Activated naive CD4-positive, alpha-beta T cell treated with anti-CD3 and anti-CD28 coated beads, Interleukin-2, amount 10 ng/mL, durations not matched to agents 7 days and 5 days (primary cell): ENCODE results near the gene NCL.

Source experiments
- CTCF ChIA-PET: fragments of 350-600 bp; sonication (Branson Sonifier 250); formaldehyde crosslinking; loops from one replicate; lab custom pipeline; 2021; ENCODE audit warnings: antibody characterized with exemption; lab: Charles Lee
- DNase-seq: peaks from one replicate; pipeline ENCODE4 v3.0.0-alpha.2; 2020
- H3K27ac Mint-ChIP-seq: one replicate; pipeline ENCODE4 v1.8.0; 2021; ENCODE audit warnings: mild to moderate bottlenecking, moderate library complexity, mixed read lengths
- H3K27me3 Mint-ChIP-seq: one replicate; pipeline ENCODE4 v1.8.0; 2021; ENCODE audit warnings: mild to moderate bottlenecking, mixed read lengths
- H3K36me3 Mint-ChIP-seq: one replicate; pipeline ENCODE4 v1.8.0; 2021; ENCODE audit warnings: mixed read lengths
- H3K4me1 Mint-ChIP-seq: one replicate; pipeline ENCODE4 v1.8.0; 2021; ENCODE audit warnings: mixed read lengths
- H3K4me3 Mint-ChIP-seq: one replicate; pipeline ENCODE4 v1.8.0; 2021; ENCODE audit warnings: mild to moderate bottlenecking, moderate library complexity, mixed read lengths
- H3K9me3 Mint-ChIP-seq: one replicate; pipeline ENCODE4 v1.8.0; 2021; ENCODE audit warnings: mixed read lengths

Gene NCL

GRCh38 chr2:231482806-231483391 lies 18.6 kb upstream of the NCL start:
- no peaks in the 10 kb centered on the region for H3K36me3 Mint-ChIP-seq
- peak overlapping the region; percentile 92 for H3K27ac Mint-ChIP-seq
- no peaks in the 10 kb centered on the region for H3K9me3 Mint-ChIP-seq
- DNase-seq, result peak; percentile 81
- peak overlapping the region; percentile 77 for H3K4me3 Mint-ChIP-seq
- peaks cover 15% of the 10 kb centered on the region for H3K27me3 Mint-ChIP-seq
- CTCF ChIA-PET, result interaction anchor here (0.7 to 4.0 kb wide), 20 partner anchors 8 to 232 kb away, joined by 3 to 35 read pairs (median 4); partner anchors contain the start of gene NCL
- peaks cover 29% of the 10 kb centered on the region for H3K4me1 Mint-ChIP-seq

GRCh38 chr2:231480781-231481180 lies 16.5 kb upstream of the NCL start:
- Mint-ChIP-seq H3K4me1 (peaks cover 20% of the 10 kb centered on the region), H3K36me3 (no peaks in the 10 kb centered on the region), H3K4me3 (no peak overlapping the region), H3K27me3 (peaks cover 11% of the 10 kb centered on the region), H3K9me3 (no peaks in the 10 kb centered on the region), H3K27ac (no peak overlapping the region)
- CTCF ChIA-PET, result interaction anchor here (1.1 to 4.0 kb wide), 11 partner anchors 10 to 252 kb away, joined by 3 to 35 read pairs (median 3); partner anchors contain the start of genes NCL and NMUR1
- no peak for DNase-seq

DNA sequence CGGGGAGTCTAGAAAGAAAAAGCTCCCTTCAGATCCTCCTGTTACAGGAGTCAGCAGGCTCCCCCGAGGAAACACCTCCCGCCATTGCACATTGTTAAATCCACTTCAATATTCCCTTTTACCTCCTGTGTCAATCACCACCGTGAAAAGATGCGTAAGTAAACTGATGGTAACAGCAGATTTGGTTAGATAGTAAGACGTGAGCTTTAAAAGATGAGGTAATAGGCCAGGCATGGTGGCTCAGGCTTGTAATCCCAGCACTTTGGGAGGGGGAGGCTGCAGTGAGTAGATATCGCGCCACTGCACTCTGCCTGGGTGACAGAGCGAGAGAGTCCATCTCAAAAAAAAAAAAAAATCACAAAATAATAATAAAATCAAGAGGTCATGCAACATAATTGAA lies 15.2 kb upstream of the NCL start:
- Mint-ChIP-seq H3K4me1 (peaks cover 20% of the 10 kb centered on the region), H3K36me3 (no peaks in the 10 kb centered on the region), H3K9me3 (no peaks in the 10 kb centered on the region), H3K27ac (no peak overlapping the region), H3K27me3 (peaks cover 11% of the 10 kb centered on the region), H3K4me3 (no peak overlapping the region)
- DNase-seq, result no peak
- CTCF ChIA-PET, result interaction anchor here (0.7 to 4.0 kb wide), 3 partner anchors 79 to 427 kb away, joined by 3 to 35 read pairs (median 5); no protein-coding TSS in a partner anchor

DNA sequence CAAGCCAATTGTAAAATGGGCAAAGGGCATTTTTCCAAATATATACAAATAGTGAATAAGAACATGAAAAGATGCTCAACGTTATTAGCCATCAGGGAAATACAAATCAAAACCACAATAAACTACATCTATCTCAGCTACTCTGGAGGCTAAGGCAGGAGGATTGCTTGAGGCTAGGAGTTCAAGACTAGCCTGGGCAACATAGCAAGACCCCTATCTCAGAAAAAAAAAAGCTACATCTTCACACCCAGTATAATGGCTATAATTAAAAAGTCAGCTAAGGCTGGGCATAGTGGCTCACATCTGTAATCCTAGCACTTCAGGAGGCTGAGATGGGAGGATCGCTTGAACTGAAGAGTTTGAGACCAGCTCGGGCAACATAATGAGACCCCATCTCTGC lies 12.6 kb upstream of the NCL start:
- no peak overlapping the region for H3K27ac Mint-ChIP-seq

GRCh38 chr2:231475965-231476364 lies 11.7 kb upstream of the NCL start:
- Mint-ChIP-seq H3K9me3 (no peaks in the 10 kb centered on the region), H3K27me3 (peaks cover 25% of the 10 kb centered on the region), H3K36me3 (no peaks in the 10 kb centered on the region), H3K4me1 (peaks cover 4% of the 10 kb centered on the region), H3K27ac (no peak overlapping the region), H3K4me3 (no peak overlapping the region)
- CTCF ChIA-PET, result no interaction called here
- no peak for DNase-seq

More for the DNA sequence above, 12.6 kb upstream of the NCL start:
- no peaks in the 10 kb centered on the region for H3K9me3 Mint-ChIP-seq
- H3K4me1 Mint-ChIP-seq, result peaks cover 11% of the 10 kb centered on the region
- no peaks in the 10 kb centered on the region for H3K36me3 Mint-ChIP-seq
- CTCF ChIA-PET, result interaction anchor here (1.5 to 1.6 kb wide), 2 partner anchors 9 to 12 kb away, joined by 4 to 8 read pairs; no protein-coding TSS in a partner anchor
- peaks cover 25% of the 10 kb centered on the region for H3K27me3 Mint-ChIP-seq
- no peak overlapping the region for H3K4me3 Mint-ChIP-seq
- no peak for DNase-seq

GRCh38 chr2:231472816-231473215 lies 8.5 kb upstream of the NCL start:
- DNase-seq, result no peak
- peaks cover 12% of the 10 kb centered on the region for H3K4me1 Mint-ChIP-seq
- CTCF ChIA-PET, result interaction anchor here (0.9 kb wide), 1 partner anchor 10 kb away, joined by 4 read pairs; no protein-coding TSS in a partner anchor
- no peaks in the 10 kb centered on the region for H3K9me3 Mint-ChIP-seq
- H3K27ac Mint-ChIP-seq, result peak overlapping the region; percentile 71
- peaks cover 22% of the 10 kb centered on the region for H3K27me3 Mint-ChIP-seq
- no peaks in the 10 kb centered on the region for H3K36me3 Mint-ChIP-seq
- H3K4me3 Mint-ChIP-seq, result no peak overlapping the region

GRCh38 chr2:231470246-231470900 lies 6.1 kb upstream of the NCL start:
- H3K36me3 Mint-ChIP-seq, result no peaks in the 10 kb centered on the region

GRCh38 chr2:231469583-231469950 lies 5.3 kb upstream of the NCL start:
- CTCF ChIA-PET, result interaction anchor here (1.2 to 1.8 kb wide), 2 partner anchors 12 to 13 kb away, joined by 6 to 9 read pairs; no protein-coding TSS in a partner anchor
- no peak overlapping the region for H3K27ac Mint-ChIP-seq
- H3K4me3 Mint-ChIP-seq, result no peak overlapping the region
- no peaks in the 10 kb centered on the region for H3K9me3 Mint-ChIP-seq
- DNase-seq, result no peak
- peaks cover 20% of the 10 kb centered on the region for H3K27me3 Mint-ChIP-seq
- H3K4me1 Mint-ChIP-seq, result peaks cover 23% of the 10 kb centered on the region
- H3K36me3 Mint-ChIP-seq, result no peaks in the 10 kb centered on the region

More at GRCh38 chr2:231470246-231470900, 6.1 kb upstream of the NCL start:
- H3K27ac Mint-ChIP-seq, result no peak overlapping the region
- peaks cover 20% of the 10 kb centered on the region for H3K27me3 Mint-ChIP-seq
- H3K4me3 Mint-ChIP-seq, result no peak overlapping the region
- CTCF ChIA-PET, result interaction anchor here (1.4 to 1.8 kb wide), 2 partner anchors 11 to 12 kb away, joined by 6 read pairs; no protein-coding TSS in a partner anchor
- no peaks in the 10 kb centered on the region for H3K9me3 Mint-ChIP-seq
- H3K4me1 Mint-ChIP-seq, result peaks cover 18% of the 10 kb centered on the region
- no peak for DNase-seq

GRCh38 chr2:231467613-231468530 lies 3.6 kb upstream of the NCL start:
- Mint-ChIP-seq H3K27ac (no peak overlapping the region), H3K4me3 (no peak overlapping the region), H3K9me3 (no peaks in the 10 kb centered on the region), H3K4me1 (peaks cover 28% of the 10 kb centered on the region), H3K36me3 (peaks cover 9% of the 10 kb centered on the region), H3K27me3 (peaks cover 15% of the 10 kb centered on the region)
- CTCF ChIA-PET, result interaction anchor here (1.0 to 5.0 kb wide), 4 partner anchors 9 to 16 kb away, joined by 3 to 34 read pairs (median 6); no protein-coding TSS in a partner anchor
- DNase-seq, result no peak

DNA sequence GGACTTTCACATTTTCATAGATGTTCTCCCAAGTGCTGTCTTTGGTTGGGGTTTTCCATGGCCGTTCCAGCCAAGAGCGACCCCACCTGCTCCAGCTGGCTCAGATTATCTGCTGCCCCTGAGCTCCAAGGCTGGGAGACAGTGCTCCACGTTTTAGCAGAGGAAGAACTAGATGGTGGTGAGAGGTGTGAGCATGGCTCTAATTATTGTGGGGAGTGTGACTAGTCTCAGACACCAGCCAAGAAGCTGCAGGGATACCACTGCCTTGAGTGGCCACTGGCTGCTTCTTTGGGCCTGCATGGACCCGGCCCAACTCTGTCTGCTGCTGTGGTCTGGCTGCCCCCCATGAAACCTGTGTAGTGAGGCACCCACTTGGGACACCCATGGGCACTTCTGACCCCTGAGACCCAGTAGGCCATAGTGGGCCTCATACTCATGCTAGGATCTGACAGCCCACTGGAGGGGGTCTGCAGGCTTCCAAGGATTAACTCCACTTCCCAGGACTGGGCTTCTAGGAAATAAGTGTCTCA lies 2.8 kb upstream of the NCL start:
- DNase-seq, result no peak
- peaks cover 34% of the 10 kb centered on the region for H3K4me1 Mint-ChIP-seq
- no peak overlapping the region for H3K4me3 Mint-ChIP-seq
- peaks cover 17% of the 10 kb centered on the region for H3K36me3 Mint-ChIP-seq
- H3K27me3 Mint-ChIP-seq, result peaks cover 7% of the 10 kb centered on the region
- no peaks in the 10 kb centered on the region for H3K9me3 Mint-ChIP-seq
- H3K27ac Mint-ChIP-seq, result no peak overlapping the region
- CTCF ChIA-PET, result interaction anchor here (1.4 to 5.0 kb wide), 3 partner anchors 10 to 16 kb away, joined by 5 to 34 read pairs (median 8); no protein-coding TSS in a partner anchor

- H3K4me1 Mint-ChIP-seq, result peaks cover 51% of the 10 kb centered on the region
These were observed 574 bp upstream of the NCL start for GRCh38 chr2:231464576-231465540.

DNA sequence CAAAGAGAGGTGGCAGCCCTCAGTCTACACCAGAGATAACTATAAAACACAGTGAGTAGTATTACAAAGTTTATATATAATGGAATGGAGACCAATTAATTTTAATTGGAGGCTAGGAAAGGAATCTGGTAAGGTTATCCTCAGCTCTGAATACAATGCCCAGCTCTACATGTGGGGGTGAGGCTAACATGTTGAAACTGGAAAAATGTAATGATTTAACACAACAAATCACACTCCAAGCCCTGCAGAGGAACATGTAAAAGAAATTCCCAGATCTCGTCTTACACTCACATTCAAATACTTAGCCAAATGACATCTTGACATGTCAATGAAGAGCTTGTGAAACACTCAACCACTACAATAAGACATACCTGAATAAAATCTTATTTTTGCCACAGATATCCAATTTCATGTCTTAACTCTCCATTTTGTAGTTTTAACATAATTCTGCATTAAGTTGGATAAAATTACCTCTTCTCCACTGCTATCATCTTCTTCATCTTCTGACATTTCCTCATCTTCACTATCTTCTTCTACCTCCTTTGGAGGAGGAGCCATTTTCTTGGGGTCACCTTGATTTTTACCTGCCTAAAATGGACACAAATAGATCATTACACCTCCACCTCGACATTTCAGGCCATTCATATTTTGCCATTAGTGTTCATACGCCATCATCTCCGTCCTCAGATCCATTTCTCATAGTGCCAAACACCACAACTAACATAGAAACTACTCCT lies 1.4 kb downstream of the NCL start:
- Mint-ChIP-seq H3K4me3 (peak overlapping the region; percentile 94), H3K9me3 (no peaks in the 10 kb centered on the region), H3K27me3 (no peaks in the 10 kb centered on the region), H3K4me1 (peaks cover 57% of the 10 kb centered on the region), H3K27ac (peak overlapping the region; percentile 99), H3K36me3 (peaks cover 52% of the 10 kb centered on the region)
- CTCF ChIA-PET, result interaction anchor here (1.1 to 1.5 kb wide), 2 partner anchors 10 to 11 kb away, joined by 3 to 4 read pairs; no protein-coding TSS in a partner anchor
- no peak for DNase-seq

More at GRCh38 chr2:231464576-231465540, 574 bp upstream of the NCL start:
- H3K27me3 Mint-ChIP-seq, result peaks cover 6% of the 10 kb centered on the region
- H3K36me3 Mint-ChIP-seq, result peaks cover 36% of the 10 kb centered on the region
- CTCF ChIA-PET, result interaction anchor here (1.1 to 5.0 kb wide), 8 partner anchors 10 to 249 kb away, joined by 3 to 34 read pairs (median 4); no protein-coding TSS in a partner anchor
- no peaks in the 10 kb centered on the region for H3K9me3 Mint-ChIP-seq
- H3K27ac Mint-ChIP-seq, result peak overlapping the region; percentile 99
- DNase-seq, result peak; percentile 98
- H3K4me3 Mint-ChIP-seq, result peak overlapping the region; percentile 94
